Activated naive CD4-positive, alpha-beta T cell treated with anti-CD3 and anti-CD28 coated beads, Interleukin-2, amount 10 ng/mL, durations not matched to agents 7 days and 5 days (primary cell): ENCODE results near the gene CPNE9.

Experiments
- CTCF ChIA-PET: fragments of 350-600 bp; sonication (Branson Sonifier 250); formaldehyde crosslinking; loops from one replicate; lab custom pipeline; 2021; ENCODE audit warnings: antibody characterized with exemption; lab: Charles Lee
- DNase-seq: peaks from one replicate; pipeline ENCODE4 v3.0.0-alpha.2; 2020
- H3K27ac Mint-ChIP-seq: one replicate; pipeline ENCODE4 v1.8.0; 2021; ENCODE audit warnings: mild to moderate bottlenecking, moderate library complexity, mixed read lengths
- H3K27me3 Mint-ChIP-seq: one replicate; pipeline ENCODE4 v1.8.0; 2021; ENCODE audit warnings: mild to moderate bottlenecking, mixed read lengths
- H3K36me3 Mint-ChIP-seq: one replicate; pipeline ENCODE4 v1.8.0; 2021; ENCODE audit warnings: mixed read lengths
- H3K4me1 Mint-ChIP-seq: one replicate; pipeline ENCODE4 v1.8.0; 2021; ENCODE audit warnings: mixed read lengths
- H3K4me3 Mint-ChIP-seq: one replicate; pipeline ENCODE4 v1.8.0; 2021; ENCODE audit warnings: mild to moderate bottlenecking, moderate library complexity, mixed read lengths
- H3K9me3 Mint-ChIP-seq: one replicate; pipeline ENCODE4 v1.8.0; 2021; ENCODE audit warnings: mixed read lengths

Gene CPNE9

GRCh38 chr3:9681011-9681722, 22.5 kb upstream of the CPNE9 start:
- CTCF ChIA-PET = no interaction called here
- H3K4me1 Mint-ChIP-seq = no peaks in the 10 kb centered on the region

GRCh38 chr3:9681723-9682081, 21.9 kb upstream of the CPNE9 start:
- CTCF ChIA-PET = no interaction called here
- no peak overlapping the region for H3K4me3 Mint-ChIP-seq
- H3K27ac Mint-ChIP-seq = no peak overlapping the region
- no peaks in the 10 kb centered on the region for H3K4me1 Mint-ChIP-seq
- H3K36me3 Mint-ChIP-seq = peaks cover 60% of the 10 kb centered on the region
- H3K9me3 Mint-ChIP-seq = no peaks in the 10 kb centered on the region
- no peaks in the 10 kb centered on the region for H3K27me3 Mint-ChIP-seq
- no peak for DNase-seq

More at GRCh38 chr3:9681011-9681722, 22.5 kb upstream of the CPNE9 start:
- Mint-ChIP-seq H3K9me3 (no peaks in the 10 kb centered on the region), H3K27ac (no peak overlapping the region), H3K27me3 (no peaks in the 10 kb centered on the region), H3K4me3 (no peak overlapping the region), H3K36me3 (peaks cover 59% of the 10 kb centered on the region)
- DNase-seq = no peak

- H3K27ac Mint-ChIP-seq = no peak overlapping the region
- H3K36me3 Mint-ChIP-seq = peaks cover 60% of the 10 kb centered on the region
- no peaks in the 10 kb centered on the region for H3K4me1 Mint-ChIP-seq
- H3K27me3 Mint-ChIP-seq = no peaks in the 10 kb centered on the region
- H3K9me3 Mint-ChIP-seq = no peaks in the 10 kb centered on the region
- CTCF ChIA-PET = no interaction called here
- no peak overlapping the region for H3K4me3 Mint-ChIP-seq
- no peak for DNase-seq
Measured at GRCh38 chr3:9682096-9682495, 21.5 kb upstream of the CPNE9 start.

- CTCF ChIA-PET = no interaction called here
- Mint-ChIP-seq H3K36me3 (peaks cover 52% of the 10 kb centered on the region), H3K4me3 (no peak overlapping the region), H3K27me3 (no peaks in the 10 kb centered on the region), H3K27ac (no peak overlapping the region), H3K9me3 (no peaks in the 10 kb centered on the region), H3K4me1 (no peaks in the 10 kb centered on the region)
- no peak for DNase-seq
Measured at GRCh38 chr3:9683426-9683825, 20.2 kb upstream of the CPNE9 start.

GRCh38 chr3:9685216-9686049, 18.2 kb upstream of the CPNE9 start:
- Mint-ChIP-seq H3K36me3 (peaks cover 54% of the 10 kb centered on the region), H3K27ac (no peak overlapping the region), H3K4me3 (no peak overlapping the region), H3K27me3 (no peaks in the 10 kb centered on the region), H3K9me3 (no peaks in the 10 kb centered on the region), H3K4me1 (no peaks in the 10 kb centered on the region)
- CTCF ChIA-PET = no interaction called here
- DNase-seq = no peak

GRCh38 chr3:9686050-9686550, 17.5 kb upstream of the CPNE9 start:
- Mint-ChIP-seq H3K4me1 (no peaks in the 10 kb centered on the region), H3K27ac (no peak overlapping the region), H3K36me3 (peaks cover 51% of the 10 kb centered on the region)

GRCh38 chr3:9686703-9687102, 16.9 kb upstream of the CPNE9 start:
- no peak for DNase-seq
- no peak overlapping the region for H3K27ac Mint-ChIP-seq
- no peaks in the 10 kb centered on the region for H3K27me3 Mint-ChIP-seq
- CTCF ChIA-PET = no interaction called here
- no peak overlapping the region for H3K4me3 Mint-ChIP-seq
- no peaks in the 10 kb centered on the region for H3K9me3 Mint-ChIP-seq
- peaks cover 52% of the 10 kb centered on the region for H3K36me3 Mint-ChIP-seq
- H3K4me1 Mint-ChIP-seq = no peaks in the 10 kb centered on the region

More at GRCh38 chr3:9686050-9686550, 17.5 kb upstream of the CPNE9 start:
- Mint-ChIP-seq H3K4me3 (no peak overlapping the region), H3K27me3 (no peaks in the 10 kb centered on the region), H3K9me3 (no peaks in the 10 kb centered on the region)
- CTCF ChIA-PET = no interaction called here
- DNase-seq = no peak

GRCh38 chr3:9687514-9687913, 16.1 kb upstream of the CPNE9 start:
- H3K9me3 Mint-ChIP-seq = no peaks in the 10 kb centered on the region
- CTCF ChIA-PET = no interaction called here

GRCh38 chr3:9688961-9689360, 14.7 kb upstream of the CPNE9 start:
- H3K36me3 Mint-ChIP-seq = peaks cover 52% of the 10 kb centered on the region
- H3K27ac Mint-ChIP-seq = peak overlapping the region; percentile 19
- no peaks in the 10 kb centered on the region for H3K27me3 Mint-ChIP-seq
- no peaks in the 10 kb centered on the region for H3K9me3 Mint-ChIP-seq
- DNase-seq = no peak
- CTCF ChIA-PET = interaction anchor here (1.5 kb wide), 1 partner anchor 336 kb away, joined by 3 read pairs; no protein-coding TSS in a partner anchor
- H3K4me3 Mint-ChIP-seq = no peak overlapping the region
- no peaks in the 10 kb centered on the region for H3K4me1 Mint-ChIP-seq

More at GRCh38 chr3:9687514-9687913, 16.1 kb upstream of the CPNE9 start:
- H3K4me3 Mint-ChIP-seq = no peak overlapping the region
- no peak overlapping the region for H3K27ac Mint-ChIP-seq
- H3K4me1 Mint-ChIP-seq = no peaks in the 10 kb centered on the region
- H3K36me3 Mint-ChIP-seq = peaks cover 49% of the 10 kb centered on the region
- DNase-seq = no peak
- H3K27me3 Mint-ChIP-seq = no peaks in the 10 kb centered on the region

GRCh38 chr3:9689757-9690156, 13.9 kb upstream of the CPNE9 start:
- Mint-ChIP-seq H3K4me1 (no peaks in the 10 kb centered on the region), H3K36me3 (peaks cover 49% of the 10 kb centered on the region), H3K27ac (no peak overlapping the region), H3K27me3 (no peaks in the 10 kb centered on the region), H3K4me3 (no peak overlapping the region), H3K9me3 (no peaks in the 10 kb centered on the region)
- CTCF ChIA-PET = interaction anchor here (1.5 kb wide), 1 partner anchor 336 kb away, joined by 3 read pairs; no protein-coding TSS in a partner anchor
- no peak for DNase-seq

- no peak for DNase-seq
- H3K27ac Mint-ChIP-seq = no peak overlapping the region
- CTCF ChIA-PET = interaction anchor here (1.5 kb wide), 1 partner anchor 337 kb away, joined by 3 read pairs; no protein-coding TSS in a partner anchor
- no peaks in the 10 kb centered on the region for H3K9me3 Mint-ChIP-seq
- no peaks in the 10 kb centered on the region for H3K27me3 Mint-ChIP-seq
- no peak overlapping the region for H3K4me3 Mint-ChIP-seq
- H3K4me1 Mint-ChIP-seq = no peaks in the 10 kb centered on the region
- peaks cover 42% of the 10 kb centered on the region for H3K36me3 Mint-ChIP-seq
Measured at GRCh38 chr3:9690451-9691450, 12.9 kb upstream of the CPNE9 start.

GRCh38 chr3:9691636-9692035, 12.0 kb upstream of the CPNE9 start:
- H3K36me3 Mint-ChIP-seq = peaks cover 35% of the 10 kb centered on the region
- CTCF ChIA-PET = no interaction called here

GRCh38 chr3:9692416-9692815, 11.2 kb upstream of the CPNE9 start:
- no peak for DNase-seq
- no peak overlapping the region for H3K4me3 Mint-ChIP-seq
- no peak overlapping the region for H3K27ac Mint-ChIP-seq
- CTCF ChIA-PET = no interaction called here
- peaks cover 34% of the 10 kb centered on the region for H3K36me3 Mint-ChIP-seq
- H3K27me3 Mint-ChIP-seq = no peaks in the 10 kb centered on the region
- H3K4me1 Mint-ChIP-seq = no peaks in the 10 kb centered on the region
- H3K9me3 Mint-ChIP-seq = no peaks in the 10 kb centered on the region

More at GRCh38 chr3:9691636-9692035, 12.0 kb upstream of the CPNE9 start:
- DNase-seq = no peak
- H3K4me3 Mint-ChIP-seq = no peak overlapping the region
- H3K27ac Mint-ChIP-seq = no peak overlapping the region
- no peaks in the 10 kb centered on the region for H3K27me3 Mint-ChIP-seq
- no peaks in the 10 kb centered on the region for H3K4me1 Mint-ChIP-seq
- H3K9me3 Mint-ChIP-seq = no peaks in the 10 kb centered on the region

- CTCF ChIA-PET = no interaction called here
- H3K4me1 Mint-ChIP-seq = no peaks in the 10 kb centered on the region
- peaks cover 26% of the 10 kb centered on the region for H3K36me3 Mint-ChIP-seq
- DNase-seq = no peak
- no peak overlapping the region for H3K27ac Mint-ChIP-seq
- H3K9me3 Mint-ChIP-seq = no peaks in the 10 kb centered on the region
- no peak overlapping the region for H3K4me3 Mint-ChIP-seq
- no peaks in the 10 kb centered on the region for H3K27me3 Mint-ChIP-seq
Measured at GRCh38 chr3:9695345-9695744, 8.3 kb upstream of the CPNE9 start.
